HepG2 (cell line): ENCODE results near the gene ATAD3C. TPM values are rescaled to one million over a fixed set of nuclear protein-coding genes. Genes with fewer than 3 reads are reported as not detected.

Experiments used
- MED1 ChIP-seq: sonication (generic); formaldehyde crosslinking; IDR thresholded peaks from 2 replicates; pipeline ENCODE4 v1.4.0; 2020; ENCODE audit warnings: missing genetic modification reagents
- MLLT10 ChIP-seq: sonication (generic); formaldehyde crosslinking; IDR thresholded peaks from 2 replicates; pipeline ENCODE4 v1.4.0; 2020; ENCODE audit warnings: missing genetic modification reagents
- NFYB ChIP-seq: sonication (generic); formaldehyde crosslinking; IDR thresholded peaks from 2 replicates; pipeline ENCODE4 v1.4.0; 2020; ENCODE audit warnings: missing genetic modification reagents
- PCBP1 ChIP-seq: fragments of 200-400 bp; formaldehyde crosslinking; IDR thresholded peaks from 2 replicates; pipeline ENCODE4 v1.6.1; 2017; ENCODE audit warnings: mild to moderate bottlenecking, low read depth, low read length, borderline replicate concordance
- PHF5A ChIP-seq: IDR thresholded peaks from one replicate; pipeline ENCODE4 v1.6.1; 2018; ENCODE audit warnings: low read depth, missing genetic modification reagents; ENCODE audit not compliant: unreplicated experiment
- SOX13 ChIP-seq, 3 experiments: fragments of 450-650 bp in 1 of 3; sonication (generic) in 1 of 3; formaldehyde crosslinking in 1 of 3; IDR thresholded peaks in 2 of 3; conservative IDR thresholded peaks in 1 of 3; 2 replicates each; pipeline versions ENCODE4 v1.5.0 to v1.6.1; 2016 to 2020; ENCODE audit warnings: antibody characterized with exemption in 1 of 3, mild to moderate bottlenecking in 1 of 3, missing compliant biosample characterization in 1 of 3, missing genetic modification reagents in 1 of 3, moderate library complexity in 1 of 3
- TMF1 ChIP-seq: sonication (generic); formaldehyde crosslinking; IDR thresholded peaks from 2 replicates; pipeline ENCODE4 v1.8.1; 2022; ENCODE audit warnings: low read depth, missing genetic modification reagents
- ZFY ChIP-seq: sonication (generic); formaldehyde crosslinking; IDR thresholded peaks from 2 replicates; pipeline ENCODE4 v1.4.0; 2020; ENCODE audit warnings: missing genetic modification reagents
- ZNF382 ChIP-seq: sonication (generic); formaldehyde crosslinking; IDR thresholded peaks from 2 replicates; pipeline ENCODE4 v1.5.0; 2020; ENCODE audit warnings: missing genetic modification reagents, mild to moderate bottlenecking, borderline replicate concordance
- ZNF484 ChIP-seq: sonication (generic); formaldehyde crosslinking; IDR thresholded peaks from 2 replicates; pipeline ENCODE4 v1.5.1; 2020; ENCODE audit warnings: mild to moderate bottlenecking, low read depth, missing genetic modification reagents, borderline replicate concordance
- ZNF556 ChIP-seq: sonication (generic); formaldehyde crosslinking; IDR thresholded peaks from 2 replicates; pipeline ENCODE4 v1.4.0; 2020; ENCODE audit warnings: mild to moderate bottlenecking, missing genetic modification reagents, borderline replicate concordance
- ZNF773 ChIP-seq: sonication (generic); formaldehyde crosslinking; IDR thresholded peaks from 2 replicates; pipeline ENCODE4 v1.4.0; 2020; ENCODE audit warnings: missing genetic modification reagents, borderline replicate concordance
- ZNF792 ChIP-seq: IDR thresholded peaks from 2 replicates; pipeline ENCODE4 v1.6.1; 2016
- ZNF839 ChIP-seq: sonication (generic); formaldehyde crosslinking; IDR thresholded peaks from 2 replicates; pipeline ENCODE4 v1.4.0; 2020; ENCODE audit warnings: missing genetic modification reagents, mild to moderate bottlenecking, borderline replicate concordance
- ZSCAN30 ChIP-seq: sonication (generic); formaldehyde crosslinking; IDR thresholded peaks from 2 replicates; pipeline ENCODE4 v1.5.0; 2020; ENCODE audit warnings: mild to moderate bottlenecking, missing genetic modification reagents
- polyA plus RNA-seq, 8 experiments: library from polyadenylated mRNA; depleted of rRNA in 3 of 8; stranded (reverse) in 7 of 8; unstranded in 1 of 8; fragments of >200 nt; fragmentation: Illumina TruSeq in 4 of 8; extraction: Trizol in 4 of 8; gene quantifications; 2 replicates each; pipeline versions ENCODE4 v1.2.1 to v1.2.3, GENCODE V29; 2011 to 2016; ENCODE audit warnings: low read depth in 4 of 8, missing spikeins in 1 of 8, mixed read lengths in 1 of 8; ENCODE audit not compliant: insufficient read depth in 1 of 8
- total RNA-seq, 5 experiments: library from RNA; depleted of rRNA; stranded (reverse); fragments of >200 nt; fragmentation: Illumina TruSeq; extraction: Trizol; gene quantifications; 2 replicates each; pipeline ENCODE4 v1.2.3, GENCODE V29; 2016; ENCODE audit warnings: low read depth in 1 of 5
- TF ChIP-seq, protein P1 (sequence below): sonication (generic); formaldehyde crosslinking; IDR thresholded peaks from 2 replicates; pipeline ENCODE4 v1.4.0; 2020; ENCODE audit warnings: missing genetic modification reagents, mild to moderate bottlenecking, borderline replicate concordance
- TF ChIP-seq, protein P2 (sequence below): sonication (generic); formaldehyde crosslinking; IDR thresholded peaks from 2 replicates; pipeline ENCODE4 v1.4.0; 2020; ENCODE audit warnings: mild to moderate bottlenecking, missing genetic modification reagents
- TF ChIP-seq, protein P3 (sequence below): sonication (generic); formaldehyde crosslinking; IDR thresholded peaks from 2 replicates; pipeline ENCODE4 v1.5.0; 2020; ENCODE audit warnings: mild to moderate bottlenecking, missing genetic modification reagents
- TF ChIP-seq, protein P4 (sequence below): sonication (generic); formaldehyde crosslinking; IDR thresholded peaks from 2 replicates; pipeline ENCODE4 v1.8.0; 2022; ENCODE audit warnings: missing genetic modification reagents, mild to moderate bottlenecking, inconsistent platforms, borderline replicate concordance

Gene ATAD3C
- total and polyA plus RNA-seq, 2 of the 13 experiments (the other 11 are each of a cell fraction or from before 2014, with no cell fraction given) = 2.4 to 3.2 TPM

DNA sequence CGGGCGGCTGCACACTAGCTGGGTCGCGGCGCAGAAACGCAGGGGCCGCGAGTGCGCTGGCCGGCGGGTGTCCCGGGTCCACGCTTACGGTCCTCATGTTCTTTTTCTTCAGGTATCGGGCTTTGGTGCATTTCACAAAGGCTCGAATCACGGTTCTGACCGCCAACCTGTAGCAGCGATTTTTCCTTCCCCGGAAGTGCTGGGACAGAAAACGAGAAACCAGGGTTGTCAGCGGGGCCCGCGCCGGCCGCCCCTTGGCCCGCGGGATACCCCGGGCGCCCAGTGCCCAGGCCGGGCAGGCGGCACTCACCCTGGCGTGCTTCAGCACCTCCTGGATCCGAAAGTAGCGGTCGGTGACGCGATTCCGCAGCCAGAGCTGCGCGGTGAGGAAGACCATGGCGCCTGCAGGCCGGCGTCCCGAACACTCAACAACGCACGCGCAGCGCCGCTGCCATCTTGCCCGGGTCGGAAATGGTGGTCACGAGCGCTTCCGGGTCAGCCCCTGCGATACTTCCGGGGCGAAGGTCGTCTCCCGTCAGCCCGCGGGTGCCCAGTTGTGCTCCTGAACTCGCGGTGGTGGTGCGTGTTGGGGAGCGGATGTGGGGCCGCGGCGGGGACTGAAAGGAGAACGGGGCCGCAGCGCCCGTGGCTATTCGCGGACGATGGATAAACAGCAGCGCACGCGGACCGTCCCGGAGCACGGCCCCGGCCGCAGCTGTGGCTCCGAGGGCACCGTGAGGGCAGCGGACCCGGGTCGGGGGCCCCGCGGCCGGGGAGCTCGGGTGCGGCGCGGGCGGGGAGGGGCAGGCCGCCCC, 42.5 kb upstream of the ATAD3C start, which contains the start of gene MRPL20 (continued):
- TF ChIP-seq, protein P1, sequence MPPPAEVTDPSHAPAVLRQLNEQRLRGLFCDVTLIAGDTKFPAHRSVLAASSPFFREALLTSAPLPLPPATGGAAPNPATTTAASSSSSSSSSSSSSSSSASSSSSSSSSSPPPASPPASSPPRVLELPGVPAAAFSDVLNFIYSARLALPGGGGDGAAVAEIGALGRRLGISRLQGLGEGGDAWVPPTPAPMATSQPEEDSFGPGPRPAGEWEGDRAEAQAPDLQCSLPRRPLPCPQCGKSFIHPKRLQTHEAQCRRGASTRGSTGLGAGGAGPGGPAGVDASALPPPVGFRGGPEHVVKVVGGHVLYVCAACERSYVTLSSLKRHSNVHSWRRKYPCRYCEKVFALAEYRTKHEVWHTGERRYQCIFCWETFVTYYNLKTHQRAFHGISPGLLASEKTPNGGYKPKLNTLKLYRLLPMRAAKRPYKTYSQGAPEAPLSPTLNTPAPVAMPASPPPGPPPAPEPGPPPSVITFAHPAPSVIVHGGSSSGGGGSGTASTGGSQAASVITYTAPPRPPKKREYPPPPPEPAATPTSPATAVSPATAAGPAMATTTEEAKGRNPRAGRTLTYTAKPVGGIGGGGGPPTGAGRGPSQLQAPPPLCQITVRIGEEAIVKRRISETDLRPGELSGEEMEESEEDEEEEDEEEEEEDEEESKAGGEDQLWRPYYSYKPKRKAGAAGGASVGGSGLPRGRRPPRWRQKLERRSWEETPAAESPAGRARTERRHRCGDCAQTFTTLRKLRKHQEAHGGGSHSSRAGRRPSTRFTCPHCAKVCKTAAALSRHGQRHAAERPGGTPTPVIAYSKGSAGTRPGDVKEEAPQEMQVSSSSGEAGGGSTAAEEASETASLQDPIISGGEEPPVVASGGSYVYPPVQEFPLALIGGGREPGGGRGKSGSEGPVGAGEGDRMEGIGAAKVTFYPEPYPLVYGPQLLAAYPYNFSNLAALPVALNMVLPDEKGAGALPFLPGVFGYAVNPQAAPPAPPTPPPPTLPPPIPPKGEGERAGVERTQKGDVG (CRISPR knock-in tag) = no peak; the same call in 1 of the 2 replicates
- TF ChIP-seq SOX13 (IDR thresholded peaks at IDR 0.05) (no peak), SOX13 (CRISPR knock-in tag; conservative IDR thresholded peaks at IDR 0.05 in 1 of 2, IDR thresholded peaks at IDR 0.05 in 1 of 2) (peak in 1 of 2 experiments; percentile 59; a peak in 1 of 4 replicates), ZNF773 (CRISPR knock-in tag) (no peak; the same call in 1 of the 2 replicates), ZNF792 (CRISPR knock-in tag) (peak; percentile 42; the same call in 1 of the 2 replicates), PCBP1 (peak; percentile 95), ZFY (peak; percentile 97), PHF5A (CRISPR knock-in tag) (no peak), NFYB (CRISPR knock-in tag) (0 out of 2 replicates have a peak, but pooled peaks have one; percentile 32), ZNF556 (CRISPR knock-in tag) (peak; percentile 93), MED1 (peak; percentile 79), ZNF839 (peak; percentile 82; the same call in 1 of the 2 replicates), TMF1 (CRISPR knock-in tag) (peak; percentile 81; the same call in 1 of the 2 replicates), ZNF484 (peak; percentile 52; the same call in 1 of the 2 replicates), ZNF382 (CRISPR knock-in tag) (no peak), ZSCAN30 (CRISPR knock-in tag) (no peak), MLLT10 (CRISPR knock-in tag) (no peak)
- TF ChIP-seq, protein P2, sequence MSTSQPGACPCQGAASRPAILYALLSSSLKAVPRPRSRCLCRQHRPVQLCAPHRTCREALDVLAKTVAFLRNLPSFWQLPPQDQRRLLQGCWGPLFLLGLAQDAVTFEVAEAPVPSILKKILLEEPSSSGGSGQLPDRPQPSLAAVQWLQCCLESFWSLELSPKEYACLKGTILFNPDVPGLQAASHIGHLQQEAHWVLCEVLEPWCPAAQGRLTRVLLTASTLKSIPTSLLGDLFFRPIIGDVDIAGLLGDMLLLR (CRISPR knock-in tag) = peak; percentile 94
- TF ChIP-seq, protein P3, sequence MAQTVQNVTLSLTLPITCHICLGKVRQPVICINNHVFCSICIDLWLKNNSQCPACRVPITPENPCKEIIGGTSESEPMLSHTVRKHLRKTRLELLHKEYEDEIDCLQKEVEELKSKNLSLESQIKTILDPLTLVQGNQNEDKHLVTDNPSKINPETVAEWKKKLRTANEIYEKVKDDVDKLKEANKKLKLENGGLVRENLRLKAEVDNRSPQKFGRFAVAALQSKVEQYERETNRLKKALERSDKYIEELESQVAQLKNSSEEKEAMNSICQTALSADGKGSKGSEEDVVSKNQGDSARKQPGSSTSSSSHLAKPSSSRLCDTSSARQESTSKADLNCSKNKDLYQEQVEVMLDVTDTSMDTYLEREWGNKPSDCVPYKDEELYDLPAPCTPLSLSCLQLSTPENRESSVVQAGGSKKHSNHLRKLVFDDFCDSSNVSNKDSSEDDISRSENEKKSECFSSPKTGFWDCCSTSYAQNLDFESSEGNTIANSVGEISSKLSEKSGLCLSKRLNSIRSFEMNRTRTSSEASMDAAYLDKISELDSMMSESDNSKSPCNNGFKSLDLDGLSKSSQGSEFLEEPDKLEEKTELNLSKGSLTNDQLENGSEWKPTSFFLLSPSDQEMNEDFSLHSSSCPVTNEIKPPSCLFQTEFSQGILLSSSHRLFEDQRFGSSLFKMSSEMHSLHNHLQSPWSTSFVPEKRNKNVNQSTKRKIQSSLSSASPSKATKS = no peak
- TF ChIP-seq, protein P4, sequence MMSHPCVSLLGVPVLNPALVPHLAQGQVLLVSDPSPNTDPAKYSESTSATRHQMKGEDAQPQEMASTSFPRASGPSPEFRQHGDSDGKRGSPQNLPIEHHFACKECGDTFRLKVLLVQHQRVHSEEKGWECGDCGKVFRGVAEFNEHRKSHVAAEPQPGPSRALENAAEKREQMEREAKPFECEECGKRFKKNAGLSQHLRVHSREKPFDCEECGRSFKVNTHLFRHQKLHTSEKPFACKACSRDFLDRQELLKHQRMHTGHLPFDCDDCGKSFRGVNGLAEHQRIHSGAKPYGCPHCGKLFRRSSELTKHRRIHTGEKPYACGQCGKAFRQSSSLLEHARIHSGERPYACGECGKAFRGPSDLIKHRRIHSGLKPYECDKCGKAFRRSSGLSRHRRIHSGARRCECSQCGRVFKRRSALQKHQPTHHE = no peak; the same call in 1 of the 2 replicates
